ENCODE results near the gene EIPR1.
"Not testable (repeated sequence)": the region's sequence is repeated elsewhere in the genome, so short reads cannot be mapped to it uniquely, and the experiment has no call there.

Gene EIPR1

GRCh38 chr2:3399829-3400228 is 22.2 kb upstream of the EIPR1 start:
- DNase-seq, result no peak

GRCh38 chr2:3399381-3399780 is 21.8 kb upstream of the EIPR1 start:
- no peak for DNase-seq

DNA sequence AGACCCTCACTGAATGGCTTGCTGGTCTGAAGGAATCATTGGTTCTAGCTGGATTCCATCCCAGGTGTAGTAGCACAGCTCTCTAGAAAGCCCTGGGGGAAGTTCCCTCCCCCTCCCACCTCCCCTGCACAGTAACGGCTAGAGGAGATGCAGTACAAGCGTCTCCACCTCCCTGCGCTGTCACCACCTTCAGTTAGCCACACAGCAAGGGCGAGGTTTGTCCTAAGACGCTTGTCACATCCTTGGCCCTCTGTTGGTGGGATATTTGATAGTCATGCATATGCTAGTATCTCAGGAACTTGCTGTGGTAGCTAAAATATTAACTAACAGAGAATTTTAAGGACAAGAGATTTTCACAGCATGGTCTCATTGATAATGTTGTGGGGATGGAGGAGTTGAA is 21.2 kb upstream of the EIPR1 start:
- no peak for DNase-seq

DNA sequence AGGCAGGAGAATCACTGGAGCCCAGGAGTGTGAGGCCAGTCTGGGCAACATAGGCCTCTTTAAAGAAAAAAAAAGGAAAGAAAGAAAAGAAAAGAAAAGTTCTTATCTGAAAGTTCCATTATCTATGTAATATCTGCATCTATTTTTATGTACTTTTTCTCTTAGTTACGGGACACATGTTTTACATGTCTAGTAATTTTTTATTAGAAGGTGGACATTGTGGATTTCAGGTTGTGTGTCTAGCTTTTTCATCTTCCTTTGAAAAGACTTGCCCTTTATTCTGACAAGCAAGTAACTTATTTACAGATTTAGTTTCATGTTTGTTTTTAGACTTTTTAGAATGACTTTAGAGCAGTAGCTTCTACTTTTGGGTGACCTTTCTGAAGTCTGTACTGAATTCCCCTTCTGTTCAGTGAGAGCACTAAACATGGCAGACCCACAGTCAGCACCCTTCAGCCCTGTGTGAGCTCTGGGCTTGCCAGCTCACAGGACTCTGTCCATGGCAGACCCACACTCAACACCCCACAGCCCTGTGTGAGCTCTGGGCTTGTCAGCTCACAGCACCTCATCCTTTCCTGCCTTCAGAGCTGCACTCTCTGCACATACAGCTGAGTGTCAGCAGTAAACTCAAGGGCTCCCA is 19.4 kb upstream of the EIPR1 start:
- no peak for DNase-seq

- DNase-seq, result no peak
These were observed 14.6 kb upstream of the EIPR1 start for GRCh38 chr2:3392216-3392615.

- DNase-seq, result no peak
These were observed 12.4 kb upstream of the EIPR1 start for GRCh38 chr2:3390041-3390440.

DNA sequence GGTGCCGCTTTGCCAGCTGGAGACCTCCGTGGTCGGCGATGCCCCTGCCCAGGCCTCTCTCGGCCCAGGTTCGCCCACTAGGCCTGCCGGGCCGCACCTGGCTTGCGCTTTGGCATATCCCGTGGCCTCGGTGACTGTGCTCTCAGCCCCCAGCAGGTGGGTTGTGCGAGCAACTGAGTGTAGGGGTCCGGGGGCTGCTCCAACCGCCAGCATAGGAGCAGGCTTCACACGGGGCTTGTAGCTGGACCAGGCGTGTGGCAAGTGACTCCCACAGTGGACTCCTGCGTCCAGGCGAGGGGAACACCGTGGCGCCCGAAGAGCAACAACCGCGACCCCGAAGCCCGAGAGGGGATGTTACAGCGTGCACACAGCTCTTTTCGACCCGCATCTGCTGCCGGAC is 11.6 kb upstream of the EIPR1 start:
- no peak for DNase-seq

GRCh38 chr2:3388412-3388738 is 10.8 kb upstream of the EIPR1 start:
- DNase-seq, result no peak

DNA sequence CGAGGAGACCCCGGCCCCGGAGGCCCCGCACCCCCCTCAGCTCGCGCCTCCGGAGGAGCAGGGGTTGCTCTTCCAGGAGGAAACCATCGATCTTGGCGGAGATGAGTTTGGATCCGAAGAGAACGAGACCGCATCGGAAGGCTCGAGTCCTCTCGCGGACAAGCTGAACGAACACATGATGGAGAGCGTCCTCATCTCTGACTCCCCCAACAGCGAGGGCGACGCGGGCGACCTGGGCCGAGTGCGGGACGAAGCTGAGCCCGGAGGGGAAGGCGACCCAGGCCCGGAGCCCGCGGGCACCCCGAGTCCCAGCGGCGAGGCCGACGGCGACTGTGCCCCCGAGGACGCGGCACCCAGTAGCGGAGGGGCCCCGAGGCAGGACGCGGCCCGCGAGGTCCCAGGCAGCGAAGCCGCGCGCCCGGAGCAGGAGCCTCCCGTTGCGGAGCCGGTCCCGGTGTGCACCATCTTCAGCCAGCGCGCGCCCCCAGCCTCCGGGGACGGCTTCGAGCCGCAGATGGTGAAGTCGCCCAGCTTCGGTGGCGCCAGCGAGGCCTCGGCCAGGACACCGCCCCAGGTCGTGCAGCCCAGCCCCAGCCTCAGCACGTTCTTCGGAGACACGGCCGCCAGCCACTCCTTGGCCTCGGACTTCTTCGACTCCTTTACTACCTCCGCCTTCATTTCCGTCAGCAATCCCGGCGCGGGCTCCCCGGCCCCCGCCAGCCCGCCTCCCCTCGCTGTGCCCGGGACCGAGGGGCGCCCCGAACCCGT is 10.2 kb upstream of the EIPR1 start:
- DNase-seq, result no peak

GRCh38 chr2:3387011-3387410 is 9.4 kb upstream of the EIPR1 start:
- no peak for DNase-seq

- DNase-seq, result no peak
These were observed 8.9 kb upstream of the EIPR1 start for GRCh38 chr2:3386448-3386958.

- DNase-seq, result peak; percentile 97
These were observed 2.3 kb upstream of the EIPR1 start, which contains the start of gene TRAPPC12 for GRCh38 chr2:3379647-3380534. TSS of gene TRAPPC12 (plus strand) at chr2:3379694. CDS start at chr2:3387624, 7,930 bp downstream.

GRCh38 chr2:3379339-3379646 is 1.7 kb upstream of the EIPR1 start:
- no peak for DNase-seq

- DNase-seq, result no peak
These were observed 373 bp downstream of the EIPR1 start for GRCh38 chr2:3377279-3377611.

- DNase-seq, result no peak
These were observed 797 bp downstream of the EIPR1 start for GRCh38 chr2:3376821-3377220.

DNA sequence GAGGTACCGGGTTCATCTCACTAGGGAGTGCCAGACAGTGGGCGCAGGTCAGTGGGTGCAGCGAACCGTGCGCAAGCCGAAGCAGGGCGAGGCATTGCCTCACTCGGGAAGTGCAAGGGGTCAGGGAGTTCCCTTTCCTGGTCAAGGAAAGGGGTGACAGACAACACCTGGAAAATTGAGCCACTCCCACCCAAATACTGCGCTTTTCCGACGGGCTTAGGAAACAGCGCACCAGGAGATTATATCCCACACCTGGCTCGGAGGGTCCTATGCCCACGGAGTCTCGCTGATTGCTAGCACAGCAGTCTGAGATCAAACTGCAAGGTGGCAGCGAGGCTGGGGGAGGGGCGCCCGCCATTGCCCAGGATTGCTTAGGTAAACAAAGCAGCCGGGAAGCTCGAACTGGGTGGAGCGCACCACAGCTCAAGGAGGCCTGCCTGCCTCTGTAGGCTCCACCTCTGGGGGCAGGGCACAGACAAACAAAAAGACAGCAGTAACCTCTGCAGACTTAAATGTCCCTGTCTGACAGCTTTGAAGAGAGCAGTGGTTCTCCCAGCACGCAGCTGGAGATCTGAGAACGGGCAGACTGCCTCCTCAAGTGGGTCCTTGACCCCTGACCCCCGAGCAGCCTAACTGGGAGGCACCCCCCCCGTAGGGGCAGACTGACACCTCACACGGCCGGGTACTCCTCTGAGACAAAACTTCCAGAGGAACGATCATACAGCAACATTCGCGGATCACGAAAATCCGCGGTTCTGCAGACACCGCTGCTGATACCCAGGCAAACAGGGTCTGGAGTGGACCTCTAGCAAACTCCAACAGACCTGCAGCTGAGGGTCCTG is 8.1 kb downstream of the EIPR1 start:
- DNase-seq, result not testable (repeated sequence)

DNA sequence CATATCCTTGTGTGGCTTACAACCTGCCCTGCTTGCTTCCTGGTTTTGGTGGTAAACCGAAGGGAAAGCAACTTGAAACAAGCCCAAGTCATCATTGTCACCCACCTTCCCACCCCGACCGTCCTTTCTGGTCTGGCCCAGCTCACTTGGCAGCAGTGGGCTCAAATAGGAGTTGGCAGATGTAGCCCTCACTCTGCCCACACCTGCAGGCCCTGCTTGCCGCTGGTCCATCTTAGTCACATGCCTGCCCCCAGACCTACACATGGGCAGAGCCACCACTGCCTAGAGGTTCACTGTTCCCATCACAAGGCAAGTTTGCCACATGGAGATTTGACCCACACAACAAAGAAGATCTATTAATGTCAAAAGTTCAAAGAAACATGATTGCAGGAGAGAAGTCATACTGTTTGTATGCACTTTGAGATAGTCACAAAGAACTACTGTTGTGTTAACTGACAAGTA is 9.3 kb downstream of the EIPR1 start:
- no peak for DNase-seq

DNA sequence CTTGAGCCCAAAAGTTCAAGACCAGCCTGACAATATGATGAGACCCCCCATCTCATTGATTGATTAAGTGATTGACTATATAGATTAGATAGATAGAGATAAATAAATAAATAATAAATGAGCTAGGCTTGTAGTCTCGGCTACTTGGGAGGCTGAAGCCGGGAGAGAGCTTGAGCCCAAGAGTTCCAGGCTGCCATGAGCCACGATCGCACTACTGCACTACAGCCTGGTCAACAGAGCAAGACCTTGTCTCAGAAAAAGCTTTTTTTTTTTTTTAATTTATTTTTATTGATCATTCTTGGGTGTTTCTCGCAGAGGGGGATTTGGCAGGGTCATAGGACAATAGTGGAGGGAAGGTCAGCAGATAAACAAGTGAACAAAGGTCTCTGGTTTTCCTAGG is 12.4 kb downstream of the EIPR1 start:
- DNase-seq, result no peak

DNA sequence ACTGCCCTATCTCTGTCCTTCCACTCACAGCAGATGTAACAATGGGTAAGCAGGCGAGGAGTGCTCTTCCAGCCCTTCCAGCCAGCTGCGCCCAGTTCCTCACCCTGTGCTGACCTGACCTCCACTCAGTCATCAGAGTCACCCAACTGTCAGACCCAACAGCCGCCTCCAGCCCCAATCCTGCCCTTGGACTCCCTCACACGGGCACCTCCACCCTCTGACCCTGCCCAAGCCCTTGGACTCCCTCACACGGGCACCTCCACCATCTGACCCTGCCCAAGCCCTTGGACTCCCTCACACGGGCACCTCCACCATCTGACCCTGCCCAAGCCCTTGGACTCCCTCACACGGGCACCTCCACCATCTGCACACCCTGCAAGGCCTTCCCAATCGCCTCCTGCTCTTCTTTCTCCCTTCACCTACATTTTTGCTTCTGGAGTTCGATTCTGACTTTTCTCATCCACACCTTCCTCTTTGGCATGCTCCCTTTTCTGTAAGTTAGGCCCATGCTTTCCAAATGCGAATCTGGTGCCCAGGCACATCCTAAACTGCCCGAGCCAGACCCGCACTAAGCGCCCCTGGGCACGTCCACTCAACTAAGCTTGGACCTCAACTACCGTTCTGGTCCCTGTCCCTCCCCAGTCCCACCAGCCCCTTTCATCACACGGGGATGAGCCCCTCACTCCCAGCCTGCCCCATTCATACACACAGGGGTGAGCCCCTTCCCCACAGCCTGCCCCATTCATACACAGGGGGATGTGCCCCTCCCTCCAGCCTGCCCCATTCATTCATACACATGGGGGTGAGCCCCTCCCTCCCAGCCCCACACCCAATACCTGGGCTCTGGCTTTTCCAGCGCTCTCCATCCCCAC is 15.9 kb downstream of the EIPR1 start:
- DNase-seq, result no peak

GRCh38 chr2:3357926-3358325 is 19.7 kb downstream of the EIPR1 start:
- no peak for DNase-seq

DNA sequence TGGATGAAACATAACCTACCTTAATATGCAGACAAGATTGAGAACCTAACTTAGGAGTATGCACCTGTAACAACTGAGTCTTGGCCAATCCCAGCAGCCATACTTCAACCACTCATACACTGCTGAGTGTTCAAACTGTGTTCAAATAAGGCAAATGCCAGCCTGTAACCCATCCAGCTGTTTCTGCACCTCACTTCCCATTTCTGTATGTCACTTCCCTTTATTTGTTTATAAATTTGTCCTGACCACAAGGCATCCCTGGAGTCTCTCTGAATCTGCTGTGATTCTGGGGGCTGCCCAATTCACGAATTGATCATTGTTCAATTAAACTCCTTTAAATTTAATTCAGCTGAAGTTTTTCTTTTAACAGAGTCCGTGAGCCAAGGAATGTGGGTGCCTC is 20.2 kb downstream of the EIPR1 start:
- not testable (repeated sequence) for DNase-seq

DNA sequence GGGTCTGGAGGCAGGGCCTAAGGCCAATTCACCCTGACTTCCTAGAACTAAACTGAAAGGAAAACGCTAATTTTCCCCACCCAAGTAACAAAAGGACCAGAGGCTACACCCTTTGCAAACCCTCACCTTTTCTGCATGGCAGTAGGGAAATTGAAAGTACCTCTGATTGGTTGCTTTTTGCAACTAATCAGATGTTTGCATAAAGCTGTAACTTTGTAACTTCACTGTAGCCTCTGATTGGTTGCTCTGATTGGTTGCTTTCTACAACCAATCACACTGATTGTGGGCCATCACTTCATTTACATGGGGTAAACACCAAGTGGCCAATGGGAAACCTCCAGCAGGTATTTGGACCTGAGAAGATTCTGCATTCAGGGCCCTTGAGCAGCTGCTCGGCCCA is 20.8 kb downstream of the EIPR1 start:
- DNase-seq, result no peak

All from NCI-H2171 (cell line).